C1 segment of cervical spinal cord (tissue), 14 donors: Measurements from ENCODE around the gene FOXL1.

ENCODE experiments used
- DNase-seq, 14 donors: peaks; one replicate each; lab custom pipeline; 2025; lab: John Stamatoyannopoulos, UW

Gene FOXL1

DNA sequence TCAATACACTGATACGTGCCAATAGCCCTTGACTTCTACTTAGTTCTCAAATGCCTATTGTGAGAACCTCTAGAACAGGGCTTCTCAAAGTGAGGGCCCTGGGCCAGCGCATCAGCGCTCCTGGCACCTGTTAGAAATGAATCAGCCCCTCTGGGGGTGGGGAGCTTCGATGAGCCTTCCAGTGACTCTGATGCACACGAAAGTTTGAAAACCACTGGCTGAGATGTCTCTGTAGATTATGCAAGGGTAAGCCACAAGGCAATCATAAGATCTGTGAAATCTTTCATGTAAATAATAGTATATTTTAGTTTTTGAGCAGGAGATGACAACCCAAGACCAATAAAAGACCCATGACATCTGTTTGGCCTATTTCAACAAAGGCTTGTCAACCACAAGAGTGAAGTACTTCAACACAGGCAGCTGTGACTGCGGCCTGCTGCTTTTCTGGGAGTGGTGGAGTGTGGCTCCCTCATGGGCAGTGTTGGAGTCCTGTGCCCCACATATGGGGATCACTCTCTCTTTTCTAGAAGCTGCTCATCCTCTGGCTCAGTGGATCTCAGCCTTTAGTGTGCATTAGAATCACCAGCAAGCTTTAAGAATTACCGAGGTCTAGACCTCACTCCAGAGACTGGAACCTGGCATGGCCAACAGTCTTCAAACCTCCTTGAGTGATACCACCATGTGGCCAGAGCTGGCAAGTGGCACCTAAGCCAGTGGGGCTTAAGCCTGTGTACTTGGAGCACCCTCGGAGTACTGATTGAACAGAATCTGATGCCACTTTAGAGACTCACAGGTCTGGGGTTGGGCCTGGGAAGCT, 29.1 kb upstream of the FOXL1 start:
- DNase-seq: no peak

DNA sequence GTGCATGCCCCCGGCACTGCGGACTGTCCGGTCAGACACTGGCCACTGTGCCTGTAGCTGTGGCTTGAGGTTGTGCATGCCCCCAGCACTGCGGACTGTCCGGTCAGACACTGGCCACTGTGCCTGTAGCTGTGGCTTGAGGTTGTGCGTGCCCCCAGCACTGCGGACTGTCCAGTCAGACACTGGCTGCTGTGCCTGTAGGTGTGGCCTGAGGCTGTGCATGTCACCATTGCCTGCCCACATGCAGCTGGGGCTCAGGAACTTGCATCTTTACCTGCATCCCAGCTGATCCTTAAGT, 28.5 kb upstream of the FOXL1 start:
- DNase-seq: no peak

DNA sequence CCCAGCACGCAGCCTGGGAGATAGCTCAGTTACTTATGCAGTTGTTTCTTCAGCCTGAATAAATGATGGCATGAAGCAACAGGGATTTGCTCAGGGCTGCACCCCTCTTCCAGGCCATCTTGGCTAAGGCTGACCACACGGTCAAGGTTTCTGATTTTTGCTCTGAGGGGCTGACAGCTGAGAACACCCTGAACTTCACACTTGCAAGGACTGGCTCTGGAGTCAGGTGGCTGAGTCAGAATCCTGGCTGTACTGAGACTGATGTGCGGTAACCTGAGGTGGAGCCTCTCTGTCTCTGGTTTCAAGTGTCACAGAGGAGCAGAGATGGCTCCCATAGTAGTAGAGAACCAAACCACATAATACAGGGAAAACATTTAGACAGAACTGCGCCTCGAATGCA, 28.1 kb upstream of the FOXL1 start:
- DNase-seq: no peak

DNA sequence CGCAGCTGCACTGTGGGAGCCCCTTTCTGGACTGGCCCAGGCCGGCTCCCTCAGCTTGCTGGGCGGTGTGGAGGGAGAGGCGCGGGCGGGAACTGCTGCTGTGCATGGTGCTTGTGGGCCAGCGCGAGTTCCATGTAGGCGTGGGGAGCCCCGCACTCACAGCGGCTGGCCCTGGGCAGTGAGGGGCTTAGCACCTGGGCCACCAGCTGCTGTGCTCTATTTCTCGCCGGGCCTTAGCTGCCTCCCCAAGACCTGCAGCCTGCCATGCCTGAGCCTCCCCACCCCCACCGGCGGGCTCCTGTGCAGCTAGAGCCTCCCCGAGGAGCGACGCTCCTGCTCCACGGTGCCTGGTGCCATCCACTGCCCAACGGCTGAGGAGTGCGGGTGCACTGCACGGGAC, 25.0 kb upstream of the FOXL1 start:
- no peak for DNase-seq

DNA sequence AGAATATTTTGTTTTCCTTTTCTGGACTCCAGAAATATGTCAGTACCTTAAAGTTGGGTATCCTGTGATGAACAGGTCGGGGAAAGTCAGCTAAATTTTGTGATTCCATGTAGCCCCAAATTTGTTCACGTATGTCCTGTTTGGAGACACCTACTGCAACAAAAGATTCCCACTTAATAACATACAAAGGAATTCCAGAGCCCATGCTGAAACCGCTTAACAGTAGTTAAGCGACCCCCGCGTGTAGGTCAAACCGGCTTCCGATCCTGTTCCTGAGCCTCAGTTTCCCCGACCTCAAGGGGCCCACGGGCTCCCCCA, 23.8 kb upstream of the FOXL1 start:
- no peak for DNase-seq

DNA sequence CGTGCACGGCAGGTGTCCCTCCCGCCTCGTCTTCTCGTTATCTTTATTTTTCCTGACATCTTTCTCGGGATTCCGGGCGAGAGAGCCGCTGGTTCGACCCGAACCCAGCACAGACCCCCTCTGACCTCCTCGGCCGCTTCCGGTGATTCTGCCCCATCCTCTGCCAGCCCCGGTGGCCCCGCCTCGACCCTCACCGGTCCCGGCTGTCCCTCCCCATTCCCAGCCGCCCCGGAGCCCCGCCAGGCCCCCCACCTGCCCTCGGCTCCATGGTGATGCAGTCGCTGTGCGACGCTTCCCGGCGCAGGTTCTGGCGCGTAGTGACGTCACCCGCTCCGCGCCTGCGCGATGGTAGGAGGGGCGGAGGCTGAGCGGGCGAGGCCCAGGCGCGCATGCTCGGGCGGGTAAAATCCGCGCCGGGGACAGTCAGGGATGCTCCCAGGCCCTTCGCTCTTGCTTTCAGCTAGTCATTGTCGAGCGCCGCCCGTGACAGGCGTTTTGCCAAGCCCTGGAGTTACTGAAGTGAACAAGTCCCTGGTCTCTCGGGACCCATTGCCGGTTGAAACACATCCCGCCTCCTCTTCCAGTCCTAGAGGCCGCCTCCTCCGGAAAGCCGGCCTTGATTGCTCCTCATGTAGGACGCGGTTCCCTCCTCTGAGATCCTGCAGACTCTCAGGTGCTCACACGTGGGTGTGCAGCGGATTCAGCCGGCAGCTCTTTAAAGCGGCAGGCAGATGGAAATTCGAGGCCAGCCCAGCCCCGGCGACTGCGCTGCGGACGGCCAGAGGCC, 23.2 kb upstream of the FOXL1 start, which contains the start of gene MTHFSD:
TSS of gene MTHFSD (minus strand) at position 319 of the 787 bp plus-strand sequence. CDS start at position 268, 51 bp downstream.
- DNase-seq: peak; percentile 43 to 99 (median 87)

DNA sequence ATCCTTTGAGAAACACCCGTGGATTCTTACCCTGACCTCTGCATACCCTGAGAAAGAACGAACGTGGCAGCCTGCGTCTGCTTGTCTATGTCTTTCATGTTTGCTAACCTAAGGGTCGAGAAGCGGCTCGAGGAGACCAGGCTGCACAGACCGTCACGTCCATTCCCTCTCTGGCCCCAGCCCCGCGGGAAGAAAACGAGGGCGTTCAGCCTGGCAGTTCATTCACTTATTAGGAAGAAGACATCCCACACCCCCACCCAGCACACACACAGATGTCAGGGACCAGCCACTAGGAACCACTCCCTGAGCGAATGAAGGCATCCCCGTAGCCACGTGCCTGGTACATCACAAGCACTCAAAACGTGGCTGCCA, 22.7 kb upstream of the FOXL1 start:
- no peak for DNase-seq

DNA sequence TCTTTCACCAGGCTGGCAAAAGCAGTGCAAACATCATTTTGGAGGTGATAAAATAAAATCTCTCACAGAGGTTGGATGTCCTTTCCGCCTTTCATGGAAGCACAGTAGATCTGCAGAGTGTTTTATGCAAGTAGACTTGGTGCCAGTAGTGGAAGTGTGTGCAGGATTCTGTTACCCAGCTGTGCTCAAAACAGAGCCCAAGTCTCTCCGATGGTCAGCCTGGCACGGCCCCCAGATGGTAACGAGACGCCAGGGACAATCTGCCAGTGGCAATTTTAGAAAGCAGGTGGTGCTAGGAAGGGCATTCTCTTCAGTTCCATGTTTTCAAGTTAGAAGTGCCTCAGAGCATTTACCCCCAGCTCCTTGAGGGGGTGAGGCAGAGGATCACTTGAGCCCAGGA, 21.8 kb upstream of the FOXL1 start:
- DNase-seq: no peak

DNA sequence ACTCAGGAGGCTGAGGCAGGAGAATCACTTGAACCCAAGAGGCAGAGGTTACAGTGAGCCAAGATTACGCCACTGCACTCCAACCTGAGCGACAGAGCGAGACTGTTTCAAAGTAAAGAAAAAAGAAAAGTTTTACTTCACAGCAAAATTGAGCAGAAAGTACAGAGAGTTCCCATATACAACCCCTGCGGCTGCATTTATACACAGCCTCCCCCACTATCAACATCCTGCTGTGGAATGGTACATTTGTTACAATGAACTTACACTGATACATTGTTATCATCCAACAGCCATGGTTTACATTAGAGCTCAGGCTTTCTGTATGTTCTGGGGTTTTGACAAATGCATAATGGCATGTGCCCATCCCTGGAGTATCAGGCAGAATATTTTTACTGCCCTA, 20.8 kb upstream of the FOXL1 start:
- DNase-seq: no peak

DNA sequence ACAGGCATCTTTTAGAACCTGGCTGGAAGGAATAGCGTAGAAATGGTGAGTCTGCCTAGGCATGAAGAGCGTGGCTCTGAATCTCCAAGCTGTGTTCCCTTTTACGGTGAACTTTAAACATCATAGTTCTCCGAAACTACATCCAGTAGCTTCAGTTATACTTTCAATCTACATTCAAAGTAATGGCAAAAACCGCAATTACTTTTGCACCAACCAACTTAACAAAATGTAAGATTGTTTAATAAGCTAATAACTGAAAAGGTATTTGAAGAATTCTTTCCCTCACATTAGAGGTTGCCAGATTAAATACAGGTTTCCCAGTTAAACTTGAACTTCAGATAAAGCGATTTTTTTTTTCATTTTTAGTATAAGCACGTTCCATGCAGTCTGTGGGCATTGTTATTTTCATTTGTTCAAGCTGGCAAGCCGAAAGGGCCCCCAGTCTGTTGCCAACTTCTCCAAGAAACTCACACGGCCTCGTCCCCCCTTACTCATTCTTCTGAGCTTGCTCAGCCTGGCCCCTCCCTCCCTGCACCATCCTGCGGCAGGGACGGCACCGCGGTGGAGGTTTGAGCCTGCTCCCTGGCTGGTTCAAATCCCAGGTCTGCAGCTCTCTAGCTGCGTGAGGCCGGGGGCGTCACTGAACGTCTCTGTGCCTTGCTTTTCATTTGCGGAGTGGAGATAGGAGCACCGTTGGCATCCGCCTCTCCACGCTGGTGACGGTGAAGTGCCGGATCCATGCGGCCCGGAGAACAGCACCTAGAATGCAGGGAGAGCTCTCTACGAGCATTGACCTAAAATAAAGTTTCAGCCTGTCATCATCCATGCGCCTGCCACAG, 19.8 kb upstream of the FOXL1 start:
- no peak for DNase-seq

DNA sequence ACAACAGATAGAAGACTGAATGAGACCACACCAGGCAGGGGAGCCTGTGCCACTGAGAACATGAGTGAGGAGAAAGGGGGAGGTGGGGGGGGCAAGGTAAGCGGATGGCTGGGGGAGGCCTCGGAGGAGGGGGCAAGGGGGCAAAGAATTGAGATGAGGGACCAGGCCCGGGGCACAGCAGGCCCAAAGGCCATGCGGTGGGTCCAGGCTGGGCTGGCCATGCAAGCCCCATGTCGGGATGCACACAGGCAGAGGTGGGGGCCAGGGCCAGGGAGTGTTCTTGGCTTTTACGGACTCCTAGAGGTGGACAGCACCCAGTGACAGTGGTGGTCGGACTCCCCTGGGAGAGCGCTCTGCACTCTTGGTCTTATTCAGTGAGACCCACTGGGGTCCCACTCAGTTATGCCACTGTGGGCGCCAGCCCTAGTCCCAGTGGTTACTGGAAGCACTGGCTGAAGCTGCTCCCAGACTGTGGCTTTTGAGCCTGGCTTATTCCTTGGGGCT, 18.5 kb upstream of the FOXL1 start:
- no peak for DNase-seq

DNA sequence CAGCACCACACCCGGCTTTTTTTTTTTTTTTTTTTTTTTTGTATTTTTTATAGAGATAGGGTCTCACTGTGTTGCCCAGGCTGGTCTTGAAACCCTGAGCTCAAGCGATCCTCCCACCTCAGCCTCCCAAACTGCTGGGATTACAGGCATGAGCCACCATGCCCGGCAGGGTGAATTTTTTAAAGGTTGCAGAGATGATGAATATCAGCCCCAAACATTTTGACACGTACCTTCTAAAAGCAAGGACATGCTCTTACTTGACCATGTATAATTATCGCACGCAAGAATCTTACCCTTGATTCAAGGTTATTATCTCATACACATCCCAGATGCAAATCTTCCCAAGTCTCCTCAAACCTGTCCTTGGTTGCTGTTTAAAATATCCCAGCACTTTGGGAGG, 16.0 kb upstream of the FOXL1 start:
- DNase-seq: no peak

DNA sequence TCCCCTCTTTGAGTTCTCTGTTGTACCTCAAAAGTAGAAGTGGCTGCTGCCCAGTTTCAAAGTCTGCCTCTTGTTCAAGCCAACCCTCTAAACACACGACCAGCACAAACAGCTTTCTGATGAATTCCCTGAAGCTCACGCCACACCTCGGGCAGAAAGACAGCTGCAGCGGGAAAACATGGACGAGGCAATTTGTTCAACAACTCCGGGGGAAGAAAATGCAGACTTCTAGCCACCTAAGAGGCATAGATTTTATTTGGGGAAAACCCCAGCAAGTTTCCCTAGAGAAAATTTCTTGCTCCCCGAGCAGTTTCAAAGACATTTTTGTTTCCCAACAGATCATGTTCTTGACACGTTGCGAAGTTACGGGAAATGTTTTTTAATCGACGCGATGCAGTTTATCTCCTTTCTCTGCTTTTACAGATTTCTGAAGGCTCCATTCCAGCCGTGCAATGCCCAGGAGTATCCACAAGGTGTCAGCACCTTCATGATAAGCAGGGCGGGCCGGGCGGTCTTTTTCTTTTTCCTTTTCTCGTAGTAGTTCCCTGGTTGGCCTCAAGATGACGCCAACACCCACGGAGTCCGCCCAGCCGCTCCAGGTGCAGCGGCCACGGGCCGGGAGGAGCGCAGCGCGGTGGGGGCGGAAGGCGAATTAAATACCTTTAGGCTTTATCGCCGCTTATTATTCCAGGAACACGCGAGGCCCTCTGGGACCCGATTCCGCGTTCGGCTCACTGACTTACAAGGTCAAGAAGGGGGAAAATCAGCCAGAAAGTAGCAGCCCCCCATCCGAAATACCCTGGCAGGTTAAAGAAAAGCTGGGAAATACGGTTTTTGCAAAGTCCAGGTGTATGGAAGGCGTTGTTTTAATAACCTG, 14.6 kb upstream of the FOXL1 start:
- DNase-seq: peak in 13 of 14 donors; percentile 9 to 83 (median 67)

DNA sequence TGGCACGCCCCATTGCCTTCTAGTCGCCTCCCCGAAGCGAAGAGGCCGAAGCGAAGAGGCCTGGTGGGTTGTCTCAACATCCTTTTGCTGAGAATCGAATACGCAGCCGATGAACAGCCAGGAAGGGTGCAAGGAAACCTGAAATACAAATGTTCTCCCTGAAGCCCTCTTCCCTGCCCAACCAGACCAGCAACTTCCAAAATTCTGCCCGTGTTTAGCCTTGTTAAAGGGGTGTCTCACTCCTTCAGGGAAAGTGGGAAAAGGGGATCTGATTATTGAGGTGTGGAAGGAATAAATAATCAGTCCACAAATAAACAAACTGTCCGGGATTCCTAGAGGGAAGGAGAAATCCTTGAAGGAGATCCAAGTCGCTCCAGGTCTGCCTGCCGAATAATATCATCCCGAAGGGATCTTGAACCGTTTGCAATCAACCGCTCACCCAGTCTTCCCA, 13.1 kb upstream of the FOXL1 start:
- no peak for DNase-seq

DNA sequence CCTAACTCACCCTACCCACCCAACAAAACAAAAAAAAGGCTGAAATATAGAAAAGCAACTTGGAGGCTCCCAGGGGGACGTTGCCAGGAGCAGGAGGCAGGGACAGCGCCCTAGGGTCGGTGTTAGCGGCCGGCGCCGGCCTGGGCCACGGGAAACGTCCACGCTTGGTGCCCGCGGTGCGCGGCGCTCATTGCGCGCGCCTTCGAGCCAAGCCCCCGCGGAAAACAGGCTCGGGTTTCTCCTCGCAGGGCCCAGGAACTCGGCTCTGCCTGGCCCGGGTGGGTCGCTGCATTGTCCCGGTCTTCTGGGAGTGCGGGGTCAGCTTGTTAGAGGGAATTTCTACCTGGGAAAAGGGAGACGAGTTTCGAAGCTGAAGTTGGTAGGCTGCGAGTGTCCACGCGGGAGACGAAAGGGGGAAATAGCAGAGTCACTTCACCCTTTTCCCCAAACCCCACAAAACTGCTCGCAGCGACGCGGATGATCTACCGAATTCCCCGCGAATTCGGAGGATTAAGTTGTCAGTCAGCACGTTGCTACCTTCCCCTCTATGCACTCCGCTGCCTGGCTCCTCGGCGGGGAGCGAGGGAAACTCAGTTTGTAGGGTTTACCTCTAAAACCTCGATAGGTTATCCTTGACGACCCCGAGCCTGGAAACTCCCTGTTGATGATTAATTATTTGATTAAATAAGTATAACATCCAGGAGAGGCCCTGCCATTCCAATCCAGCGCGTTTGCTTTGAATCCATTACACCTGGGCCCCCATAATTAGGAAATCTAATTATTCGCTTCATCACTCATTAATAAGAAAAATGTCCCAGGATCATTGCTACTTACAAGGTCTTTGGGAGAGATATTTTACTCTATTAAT, 12.5 kb upstream of the FOXL1 start:
- no peak for DNase-seq

DNA sequence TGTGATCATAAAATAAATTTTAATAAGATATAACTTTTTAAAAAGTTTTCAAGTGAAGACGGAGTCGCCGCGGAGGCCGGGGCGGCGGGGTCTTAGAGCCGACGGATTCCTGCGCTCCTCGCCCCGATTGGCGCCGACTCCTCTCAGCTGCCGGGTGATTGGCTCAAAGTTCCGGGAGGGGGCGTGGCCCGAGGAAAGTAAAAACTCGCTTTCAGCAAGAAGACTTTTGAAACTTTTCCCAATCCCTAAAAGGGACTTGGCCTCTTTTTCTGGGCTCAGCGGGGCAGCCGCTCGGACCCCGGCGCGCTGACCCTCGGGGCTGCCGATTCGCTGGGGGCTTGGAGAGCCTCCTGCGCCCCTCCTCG, 11.8 kb upstream of the FOXL1 start, which contains the start of gene FOXC2:
TSS of gene FOXC2 (plus strand) at position 229 of the 365 bp plus-strand sequence. CDS start 507 bp downstream, outside the sequence.
- no peak for DNase-seq

DNA sequence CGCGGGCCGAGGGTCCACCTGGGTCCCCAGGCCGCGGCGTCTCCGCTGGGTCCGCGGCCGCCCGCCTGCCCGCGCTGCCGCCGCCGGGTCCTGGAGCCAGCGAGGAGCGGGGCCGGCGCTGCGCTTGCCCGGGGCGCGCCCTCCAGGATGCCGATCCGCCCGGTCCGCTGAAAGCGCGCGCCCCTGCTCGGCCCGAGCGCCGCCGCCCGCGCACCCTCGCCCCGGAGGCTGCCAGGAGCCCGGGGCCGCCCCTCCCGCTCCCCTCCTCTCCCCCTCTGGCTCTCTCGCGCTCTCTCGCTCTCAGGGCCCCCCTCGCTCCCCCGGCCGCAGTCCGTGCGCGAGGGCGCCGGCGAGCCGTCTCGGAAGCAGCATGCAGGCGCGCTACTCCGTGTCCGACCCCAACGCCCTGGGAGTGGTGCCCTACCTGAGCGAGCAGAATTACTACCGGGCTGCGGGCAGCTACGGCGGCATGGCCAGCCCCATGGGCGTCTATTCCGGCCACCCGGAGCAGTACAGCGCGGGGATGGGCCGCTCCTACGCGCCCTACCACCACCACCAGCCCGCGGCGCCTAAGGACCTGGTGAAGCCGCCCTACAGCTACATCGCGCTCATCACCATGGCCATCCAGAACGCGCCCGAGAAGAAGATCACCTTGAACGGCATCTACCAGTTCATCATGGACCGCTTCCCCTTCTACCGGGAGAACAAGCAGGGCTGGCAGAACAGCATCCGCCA, 11.2 kb upstream of the FOXL1 start:
- DNase-seq: no peak

DNA sequence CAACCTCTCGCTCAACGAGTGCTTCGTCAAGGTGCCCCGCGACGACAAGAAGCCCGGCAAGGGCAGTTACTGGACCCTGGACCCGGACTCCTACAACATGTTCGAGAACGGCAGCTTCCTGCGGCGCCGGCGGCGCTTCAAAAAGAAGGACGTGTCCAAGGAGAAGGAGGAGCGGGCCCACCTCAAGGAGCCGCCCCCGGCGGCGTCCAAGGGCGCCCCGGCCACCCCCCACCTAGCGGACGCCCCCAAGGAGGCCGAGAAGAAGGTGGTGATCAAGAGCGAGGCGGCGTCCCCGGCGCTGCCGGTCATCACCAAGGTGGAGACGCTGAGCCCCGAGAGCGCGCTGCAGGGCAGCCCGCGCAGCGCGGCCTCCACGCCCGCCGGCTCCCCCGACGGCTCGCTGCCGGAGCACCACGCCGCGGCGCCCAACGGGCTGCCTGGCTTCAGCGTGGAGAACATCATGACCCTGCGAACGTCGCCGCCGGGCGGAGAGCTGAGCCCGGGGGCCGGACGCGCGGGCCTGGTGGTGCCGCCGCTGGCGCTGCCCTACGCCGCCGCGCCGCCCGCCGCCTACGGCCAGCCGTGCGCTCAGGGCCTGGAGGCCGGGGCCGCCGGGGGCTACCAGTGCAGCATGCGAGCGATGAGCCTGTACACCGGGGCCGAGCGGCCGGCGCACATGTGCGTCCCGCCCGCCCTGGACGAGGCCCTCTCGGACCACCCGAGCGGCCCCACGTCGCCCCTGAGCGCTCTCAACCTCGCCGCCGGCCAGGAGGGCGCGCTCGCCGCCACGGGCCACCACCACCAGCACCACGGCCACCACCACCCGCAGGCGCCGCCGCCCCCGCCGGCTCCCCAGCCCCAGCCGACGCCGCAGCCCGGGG, 10.4 kb upstream of the FOXL1 start:
- DNase-seq: no peak
